Adipocyte (in vitro differentiated cells): Measurements from ENCODE around the gene DNAI2.
A peak's percentile ranks its signal among the peaks of the same experiment; 100 is the strongest.

ENCODE experiments used
- DNase-seq: peaks from one replicate; pipeline ENCODE4 v3.0.0-alpha.2; 2015; ENCODE audit warnings: low read depth
- H3K27me3 ChIP-seq: replicated peaks from 2 replicates; pipeline ENCODE4 v1.7.0; 2013; ENCODE audit warnings: mild to moderate bottlenecking, low read length, moderate library complexity; ENCODE audit not compliant: control insufficient read depth, insufficient read depth
- H3K36me3 ChIP-seq: 2 replicates; pipeline ENCODE4 v1.7.0; 2013; ENCODE audit warnings: low read length, mild to moderate bottlenecking, moderate library complexity; ENCODE audit not compliant: control insufficient read depth, insufficient read depth, severe bottlenecking
- H3K4me1 ChIP-seq: 2 replicates; pipeline ENCODE4 v1.7.0; 2013; ENCODE audit warnings: mild to moderate bottlenecking, low read length, moderate library complexity; ENCODE audit not compliant: control insufficient read depth, insufficient read depth
- H3K4me3 ChIP-seq: 2 replicates; pipeline ENCODE4 v1.7.0; 2013; ENCODE audit warnings: mild to moderate bottlenecking, low read length, moderate library complexity
- H3K9ac ChIP-seq: 2 replicates; pipeline ENCODE4 v1.7.0; 2013; ENCODE audit warnings: mild to moderate bottlenecking, low read length, moderate library complexity
- H3K9me3 ChIP-seq: 2 replicates; pipeline ENCODE4 v1.7.0; 2013; ENCODE audit warnings: mild to moderate bottlenecking, low read length, moderate library complexity; ENCODE audit not compliant: control insufficient read depth

DNAI2 gene

GRCh38 chr17:74356646-74357465 lies 82.8 kb downstream of the DNAI2 start:
- Histone ChIP-seq H3K36me3 (no peaks in the 10 kb centered on the region), H3K4me3 (no peak overlapping the region), H3K9ac (no peak overlapping the region), H3K9me3 (no peaks in the 10 kb centered on the region), H3K4me1 (no peaks in the 10 kb centered on the region), H3K27me3 (peaks cover 75% of the 10 kb centered on the region)
- no peak for DNase-seq

GRCh38 chr17:74357466-74357809 lies 83.4 kb downstream of the DNAI2 start:
- H3K4me1 ChIP-seq: no peaks in the 10 kb centered on the region
- no peaks in the 10 kb centered on the region for H3K36me3 ChIP-seq
- H3K9me3 ChIP-seq: no peaks in the 10 kb centered on the region
- DNase-seq: no peak
- no peak overlapping the region for H3K4me3 ChIP-seq
- no peak overlapping the region for H3K9ac ChIP-seq
- H3K27me3 ChIP-seq: peaks cover 76% of the 10 kb centered on the region

- no peaks in the 10 kb centered on the region for H3K9me3 ChIP-seq
- H3K4me3 ChIP-seq: no peak overlapping the region
- H3K27me3 ChIP-seq: peaks cover 75% of the 10 kb centered on the region
- no peak for DNase-seq
- no peaks in the 10 kb centered on the region for H3K4me1 ChIP-seq
- H3K9ac ChIP-seq: no peak overlapping the region
- H3K36me3 ChIP-seq: no peaks in the 10 kb centered on the region
Observed at GRCh38 chr17:74358697-74359096, 84.7 kb downstream of the DNAI2 start.

- Histone ChIP-seq H3K9me3 (no peaks in the 10 kb centered on the region), H3K4me1 (no peaks in the 10 kb centered on the region), H3K36me3 (no peaks in the 10 kb centered on the region), H3K27me3 (peaks cover 68% of the 10 kb centered on the region), H3K4me3 (no peak overlapping the region), H3K9ac (no peak overlapping the region)
- DNase-seq: no peak
Observed at GRCh38 chr17:74359916-74360315, 85.9 kb downstream of the DNAI2 start.

GRCh38 chr17:74360899-74361229 lies 86.8 kb downstream of the DNAI2 start:
- Histone ChIP-seq H3K4me3 (no peak overlapping the region), H3K4me1 (no peaks in the 10 kb centered on the region), H3K36me3 (no peaks in the 10 kb centered on the region), H3K9ac (no peak overlapping the region), H3K27me3 (peaks cover 65% of the 10 kb centered on the region), H3K9me3 (no peaks in the 10 kb centered on the region)
- no peak for DNase-seq

GRCh38 chr17:74361230-74362068 lies 87.4 kb downstream of the DNAI2 start, which contains the start of gene BTBD17:
Gene BTBD17 (minus strand): TSS chr17:74361868. CDS start chr17:74361819, 49 bp downstream.
- no peaks in the 10 kb centered on the region for H3K4me1 ChIP-seq
- H3K27me3 ChIP-seq: peaks cover 65% of the 10 kb centered on the region
- no peak within 1 kb of the TSS for H3K9ac ChIP-seq
- H3K36me3 ChIP-seq: no peaks in the 10 kb centered on the region
- no peak within 1 kb of the TSS for H3K4me3 ChIP-seq
- peak; percentile 50 for DNase-seq
- H3K9me3 ChIP-seq: no peaks in the 10 kb centered on the region

GRCh38 chr17:74362069-74362405 lies 88.0 kb downstream of the DNAI2 start:
- Histone ChIP-seq H3K4me1 (no peaks in the 10 kb centered on the region), H3K36me3 (no peaks in the 10 kb centered on the region), H3K4me3 (no peak overlapping the region), H3K27me3 (peaks cover 67% of the 10 kb centered on the region), H3K9me3 (no peaks in the 10 kb centered on the region), H3K9ac (no peak overlapping the region)
- DNase-seq: no peak

GRCh38 chr17:74362810-74363498 lies 88.9 kb downstream of the DNAI2 start:
- Histone ChIP-seq H3K9ac (no peak overlapping the region), H3K36me3 (no peaks in the 10 kb centered on the region), H3K4me1 (no peaks in the 10 kb centered on the region), H3K27me3 (peaks cover 71% of the 10 kb centered on the region), H3K9me3 (no peaks in the 10 kb centered on the region), H3K4me3 (no peak overlapping the region)
- DNase-seq: no peak
